ENCODE results near the gene EML2. TPM values are rescaled to one million over a fixed set of nuclear protein-coding genes. Genes with fewer than 3 reads are reported as not detected.
A peak's percentile ranks its signal among the peaks of the same experiment; 100 is the strongest.

Gene EML2
- total and polyA plus RNA-seq, 10 of the 15 experiments (the other 5 are each of a cell fraction or from before 2014, with no cell fraction given): 1.6 to 64.0 (median 27.5) TPM

- TF ChIP-seq IRF5 (IDR thresholded peaks at IDR 0.05; ENCODE audit: borderline replicate concordance) (no peak), PBX3 (IDR thresholded peaks at IDR 0.05; ENCODE audit: insufficient replicate concordance, low read depth, low read length) (no peak), EED (IDR thresholded peaks at IDR 0.05; ENCODE audit: low read depth) (no peak), JUND (IDR thresholded peaks at IDR 0.05; ENCODE audit: low read depth, low read length) (no peak)
These were observed 38.8 kb downstream of the EML2 start (continued) for GRCh38 chr19:45600340-45600885.

GRCh38 chr19:45599286-45599685 lies 39.9 kb downstream of the EML2 start:
- H3K9me3 ChIP-seq (replicated peaks; ENCODE audit: control insufficient read depth, insufficient read depth, low read length): no peaks in the 10 kb centered on the region
- 0% methylated on average over 12 of the region's 13 CpGs for WGBS (ENCODE audit: insufficient coverage, insufficient replicate concordance, low lambda C conversion rate, missing lambda C conversion rate)
- H3K27ac ChIP-seq (ENCODE audit: control insufficient read depth, insufficient read depth): no peak overlapping the region
- BruUV-seq (replicated peaks): no TSS peak
- intact Hi-C loops (cut with micrococcal nuclease; ENCODE audit: unreplicated experiment): no loop called here
- no peak overlapping the region for H3K9ac ChIP-seq (ENCODE audit: control insufficient read depth, insufficient read depth, low read length)
- POLR2A ChIA-PET: no interaction called here
- H3K4me3 ChIP-seq: no peak overlapping the region
- no peaks in the 10 kb centered on the region for H4K20me1 ChIP-seq (ENCODE audit: control insufficient read depth, insufficient read depth)
- SMC1A ChIA-PET (ENCODE audit: uncharacterized antibody, unreplicated experiment): no interaction called here
- no peak for FAIRE-seq
- H3K36me3 ChIP-seq (ENCODE audit: control insufficient read depth in 2 of 2, insufficient read depth in 2 of 2, low read length in 1 of 2): no peaks in the 10 kb centered on the region
- ATAC-seq: peak; percentile 50
- RAD21 ChIA-PET (ENCODE audit: unreplicated experiment): no interaction called here
- H3K4me2 ChIP-seq (ENCODE audit: control insufficient read depth, insufficient read depth): no peak overlapping the region
- no peaks in the 10 kb centered on the region for H3K79me2 ChIP-seq (ENCODE audit: control insufficient read depth, insufficient read depth, low read length)
- TF ChIP-seq ZZZ3 (IDR thresholded peaks at IDR 0.05; ENCODE audit: control insufficient read depth, insufficient read length, low read depth): no peak
- no peak for TF ChIP-seq NKRF (conservative IDR thresholded peaks at IDR 0.05)
- no peak for TF ChIP-seq CEBPZ (IDR thresholded peaks at IDR 0.05; ENCODE audit: low read depth, low read length)
- TF ChIP-seq MEF2B (IDR thresholded peaks at IDR 0.05; ENCODE audit: partially characterized antibody, poor library complexity, severe bottlenecking): peak; percentile 50
- H2AFZ ChIP-seq (ENCODE audit: control insufficient read depth, low read depth, low read length): no peak overlapping the region
- CTCF ChIA-PET: no interaction called here
- H3K27me3 ChIP-seq (replicated peaks in 1 of 2; ENCODE audit: control insufficient read depth in 2 of 2, insufficient read depth in 2 of 2, low read length in 1 of 2): peaks cover 4 to 19% of the 10 kb centered on the region in 2 experiments
- in situ Hi-C loops (cut with MboI): no loop called here
- no peaks in the 10 kb centered on the region for H3K4me1 ChIP-seq (ENCODE audit: control insufficient read depth, insufficient read depth, low read length)
- no peak for DNase-seq (ENCODE audit: low read depth, low spot score)

Measured in GM12878 (cell line).